PC-9 (cell line): ENCODE results near the gene LRIG1. TPM values are rescaled to one million over a fixed set of nuclear protein-coding genes. Genes with fewer than 3 reads are reported as not detected.

Experiments
- BruUV-seq: library from RNA; stranded (reverse); fragments of 400-500 nt; replicated peaks from 2 replicates; lab custom pipeline; 2021; lab: Mats Ljungman, UMichigan
- CTCF ChIA-PET: fragments of 300-600 bp; sonication (Branson Sonifier 250); formaldehyde crosslinking; loops from one replicate; lab custom pipeline; 2022; ENCODE audit warnings: antibody characterized with exemption; lab: Charles Lee
- POLR2A ChIA-PET: fragments of 300-600 bp; sonication (Branson Sonifier 250); formaldehyde crosslinking; loops from one replicate; lab custom pipeline; 2022; ENCODE audit warnings: antibody characterized with exemption; ENCODE audit not compliant: unreplicated experiment; lab: Charles Lee
- DNase-seq, 2 experiments: peaks; one replicate each; pipeline versions ENCODE4 v3.0.0 to v3.0.0-alpha.2; 2015 to 2022; ENCODE audit warnings: mixed read lengths in 1 of 2
- H2AFZ ChIP-seq: fragments of 200-600 bp; sonication (generic); 2 replicates; pipeline ENCODE4 v1.8.1; 2017; ENCODE audit warnings: antibody characterized with exemption
- H3F3A ChIP-seq: fragments of 200-600 bp; sonication (generic); 2 replicates; pipeline ENCODE4 v1.8.1; 2017; ENCODE audit warnings: antibody characterized with exemption, mild to moderate bottlenecking, low read depth; ENCODE audit not compliant: insufficient read depth
- H3K27ac ChIP-seq: fragments of 200-600 bp; sonication (generic); 2 replicates; pipeline ENCODE4 v1.6.1; 2016; ENCODE audit warnings: mixed run types
- H3K27me3 ChIP-seq: fragments of 200-600 bp; sonication (generic); 2 replicates; pipeline ENCODE4 v1.6.1; 2016; ENCODE audit warnings: low read depth, mixed run types; ENCODE audit not compliant: insufficient read depth
- H3K36me3 ChIP-seq: fragments of 200-600 bp; sonication (generic); 2 replicates; pipeline ENCODE4 v1.6.1; 2016; ENCODE audit warnings: low read depth, mixed run types
- H3K4me1 ChIP-seq: fragments of 200-600 bp; sonication (generic); replicated peaks from 2 replicates; pipeline ENCODE4 v1.6.1; 2016; ENCODE audit warnings: mixed run types; ENCODE audit not compliant: insufficient read depth
- H3K4me2 ChIP-seq: fragments of 200-600 bp; sonication (generic); 2 replicates; pipeline ENCODE4 v1.6.1; 2017; ENCODE audit warnings: mixed run types
- H3K4me3 ChIP-seq: fragments of 200-600 bp; sonication (generic); 2 replicates; pipeline ENCODE4 v1.6.1; 2016; ENCODE audit warnings: mixed run types
- H3K79me2 ChIP-seq: fragments of 200-600 bp; sonication (generic); 2 replicates; pipeline ENCODE4 v1.6.1; 2017; ENCODE audit warnings: low read depth, mixed run types
- H3K9me2 ChIP-seq: fragments of 200-600 bp; sonication (generic); 2 replicates; pipeline ENCODE4 v1.8.1; 2017; ENCODE audit warnings: mild to moderate bottlenecking; ENCODE audit not compliant: insufficient read depth
- H3K9me3 ChIP-seq: fragments of 200-600 bp; sonication (generic); 2 replicates; pipeline ENCODE4 v1.8.1; 2016; ENCODE audit warnings: low read depth; ENCODE audit not compliant: insufficient read depth
- H4K20me1 ChIP-seq: fragments of 200-600 bp; sonication (generic); 2 replicates; pipeline ENCODE4 v1.8.1; 2017; ENCODE audit not compliant: insufficient read depth
- EZH2 ChIP-seq: fragments of 200-600 bp; sonication (generic); IDR thresholded peaks from 2 replicates; pipeline ENCODE4 v1.8.0; 2017; ENCODE audit warnings: antibody characterized with exemption, low read depth
- intact Hi-C: fragments of 100-400 bp; cut with micrococcal nuclease; formaldehyde crosslinking; loops from one replicate; pipeline ENCODE4 v1.10.0; 2022; ENCODE audit not compliant: unreplicated experiment
- total RNA-seq: library from RNA; stranded (reverse); gene quantifications from 2 replicates; pipeline ENCODE4 v1.2.3, GENCODE V29; 2021
- TF ChIP-seq, protein P1 (sequence below): fragments of 200-600 bp; sonication (generic); conservative IDR thresholded peaks from 2 replicates; pipeline ENCODE4 v1.6.1; 2017; ENCODE audit warnings: mixed run types, antibody characterized with exemption, mild to moderate bottlenecking, moderate library complexity

LRIG1 gene
- total RNA-seq, 1 experiment from 2014 or later = not detected

GRCh38 chr3:66353530-66353929 lies 147.3 kb downstream of the LRIG1 start:
- POLR2A ChIA-PET = no interaction called here
- Histone ChIP-seq H3K4me1 (no peaks in the 10 kb centered on the region), H3K4me3 (no peak overlapping the region), H3K27me3 (no peaks in the 10 kb centered on the region), H3K27ac (no peak overlapping the region), H2AFZ (no peak overlapping the region), H4K20me1 (no peaks in the 10 kb centered on the region), H3K79me2 (no peaks in the 10 kb centered on the region), H3F3A (no peaks in the 10 kb centered on the region), H3K9me3 (no peaks in the 10 kb centered on the region), H3K4me2 (no peak overlapping the region), H3K36me3 (no peaks in the 10 kb centered on the region), H3K9me2 (no peaks in the 10 kb centered on the region)
- TF ChIP-seq, protein P1, sequence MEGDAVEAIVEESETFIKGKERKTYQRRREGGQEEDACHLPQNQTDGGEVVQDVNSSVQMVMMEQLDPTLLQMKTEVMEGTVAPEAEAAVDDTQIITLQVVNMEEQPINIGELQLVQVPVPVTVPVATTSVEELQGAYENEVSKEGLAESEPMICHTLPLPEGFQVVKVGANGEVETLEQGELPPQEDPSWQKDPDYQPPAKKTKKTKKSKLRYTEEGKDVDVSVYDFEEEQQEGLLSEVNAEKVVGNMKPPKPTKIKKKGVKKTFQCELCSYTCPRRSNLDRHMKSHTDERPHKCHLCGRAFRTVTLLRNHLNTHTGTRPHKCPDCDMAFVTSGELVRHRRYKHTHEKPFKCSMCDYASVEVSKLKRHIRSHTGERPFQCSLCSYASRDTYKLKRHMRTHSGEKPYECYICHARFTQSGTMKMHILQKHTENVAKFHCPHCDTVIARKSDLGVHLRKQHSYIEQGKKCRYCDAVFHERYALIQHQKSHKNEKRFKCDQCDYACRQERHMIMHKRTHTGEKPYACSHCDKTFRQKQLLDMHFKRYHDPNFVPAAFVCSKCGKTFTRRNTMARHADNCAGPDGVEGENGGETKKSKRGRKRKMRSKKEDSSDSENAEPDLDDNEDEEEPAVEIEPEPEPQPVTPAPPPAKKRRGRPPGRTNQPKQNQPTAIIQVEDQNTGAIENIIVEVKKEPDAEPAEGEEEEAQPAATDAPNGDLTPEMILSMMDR = no peak
- TF ChIP-seq EZH2 = no peak
- DNase-seq = no peak
- CTCF ChIA-PET = no interaction called here
- no TSS peak for BruUV-seq
- intact Hi-C loops = no loop called here

- TF ChIP-seq, protein P1 = no peak
- TF ChIP-seq EZH2 = no peak
- Histone ChIP-seq H3K4me3 (no peak overlapping the region), H3K9me3 (no peaks in the 10 kb centered on the region), H3K9me2 (no peaks in the 10 kb centered on the region), H3F3A (no peaks in the 10 kb centered on the region), H3K36me3 (no peaks in the 10 kb centered on the region), H3K27ac (no peak overlapping the region), H3K4me1 (no peaks in the 10 kb centered on the region), H2AFZ (no peak overlapping the region), H3K79me2 (no peaks in the 10 kb centered on the region), H4K20me1 (no peaks in the 10 kb centered on the region), H3K4me2 (no peak overlapping the region), H3K27me3 (no peaks in the 10 kb centered on the region)
- POLR2A ChIA-PET = no interaction called here
- intact Hi-C loops = no loop called here
- no TSS peak for BruUV-seq
- DNase-seq = no peak
- CTCF ChIA-PET = no interaction called here
These were observed 147.8 kb downstream of the LRIG1 start for GRCh38 chr3:66353039-66353438.

- no peaks in the 10 kb centered on the region for H3K79me2 ChIP-seq
- H3K27ac ChIP-seq = no peak overlapping the region
- H3K4me3 ChIP-seq = no peak overlapping the region
- no peak for TF ChIP-seq EZH2
- TF ChIP-seq, protein P1 = no peak
- H3K9me2 ChIP-seq = no peaks in the 10 kb centered on the region
- H3K4me1 ChIP-seq = no peaks in the 10 kb centered on the region
- no peaks in the 10 kb centered on the region for H3K27me3 ChIP-seq
- ChIA-PET POLR2A (no interaction called here), CTCF (no interaction called here)
- no peak overlapping the region for H3K4me2 ChIP-seq
- H3F3A ChIP-seq = no peaks in the 10 kb centered on the region
- no peak overlapping the region for H2AFZ ChIP-seq
- intact Hi-C loops = no loop called here
- BruUV-seq = no TSS peak
- no peaks in the 10 kb centered on the region for H3K9me3 ChIP-seq
- H4K20me1 ChIP-seq = no peaks in the 10 kb centered on the region
- no peaks in the 10 kb centered on the region for H3K36me3 ChIP-seq
- no peak for DNase-seq
These were observed 150.2 kb downstream of the LRIG1 start for GRCh38 chr3:66350601-66351000.
